Activated B cell treated with CpG ODN at 0.5 μM for 24 hours (primary cell): ENCODE data around the gene KASH5. TPM values are rescaled to one million over a fixed set of nuclear protein-coding genes. Genes with fewer than 3 reads are reported as not detected.

Experiments
- ATAC-seq: fragments of 200-7000 bp; cut with Tn5 transposase; one replicate; pipeline ENCODE4 v1.10.0; 2021; ENCODE audit warnings: low read depth, mild to moderate bottlenecking, moderate library complexity
- CTCF ChIA-PET: fragments of 350-600 bp; sonication (Branson Sonifier 250); formaldehyde crosslinking; loops from one replicate; lab custom pipeline; 2021; ENCODE audit warnings: antibody characterized with exemption; lab: Charles Lee
- POLR2A ChIA-PET: fragments of 350-600 bp; sonication (Branson Sonifier 250); formaldehyde crosslinking; loops from one replicate; lab custom pipeline; 2021; ENCODE audit warnings: antibody characterized with exemption; lab: Charles Lee
- DNase-seq: peaks from one replicate; pipeline ENCODE4 v3.0.0; 2022
- H3K27ac Mint-ChIP-seq: one replicate; pipeline ENCODE4 v1.8.0; 2020; ENCODE audit warnings: mixed read lengths
- H3K27me3 Mint-ChIP-seq: one replicate; pipeline ENCODE4 v1.8.0; 2021; ENCODE audit warnings: mixed read lengths
- H3K36me3 Mint-ChIP-seq: one replicate; pipeline ENCODE4 v1.8.0; 2021; ENCODE audit warnings: low read depth, mixed read lengths
- H3K4me1 Mint-ChIP-seq: one replicate; pipeline ENCODE4 v1.8.0; 2021; ENCODE audit warnings: mixed read lengths
- H3K4me3 Mint-ChIP-seq: one replicate; pipeline ENCODE4 v1.8.0; 2020; ENCODE audit warnings: mild to moderate bottlenecking, mixed read lengths
- H3K9me3 Mint-ChIP-seq: one replicate; pipeline ENCODE4 v1.8.0; 2020; ENCODE audit warnings: mixed read lengths
- CTCF ChIP-seq: fragments of 200-600 bp; IDR thresholded peaks from one replicate; pipeline ENCODE4 v1.8.0; 2022; ENCODE audit warnings: antibody characterized with exemption, mild to moderate bottlenecking
- intact Hi-C: fragments of 100-400 bp; cut with micrococcal nuclease; formaldehyde crosslinking; loops from one replicate; pipeline ENCODE4 v1.15.1; 2024
- total RNA-seq: library from RNA; stranded (reverse); gene quantifications from 2 replicates; pipeline ENCODE4 v1.2.3, GENCODE V29; 2022

Gene KASH5
- total RNA-seq, 1 donor from 2014 or later = 0.62 TPM

- no peak for DNase-seq
- ChIA-PET POLR2A (interaction anchor here (0.8 to 0.9 kb wide), 2 partner anchors 10 to 92 kb away, joined by 3 read pairs; no protein-coding TSS in a partner anchor), CTCF (no interaction called here)
- no peaks in the 10 kb centered on the region for H3K36me3 Mint-ChIP-seq
- intact Hi-C loops = loop anchor here (2.0 kb wide), 1 partner anchor 17 kb away; the partner anchor contains the start of gene PTH2
- peaks cover 47% of the 10 kb centered on the region for H3K4me1 Mint-ChIP-seq
- no peak overlapping the region for H3K4me3 Mint-ChIP-seq
- H3K27me3 Mint-ChIP-seq = peaks cover 70% of the 10 kb centered on the region
- H3K27ac Mint-ChIP-seq = no peak overlapping the region
- ATAC-seq = no peak
- H3K9me3 Mint-ChIP-seq = no peaks in the 10 kb centered on the region
- no peak for TF ChIP-seq CTCF
These were observed 51.8 kb downstream of the KASH5 start for GRCh38 chr19:49439836-49440235.

GRCh38 chr19:49440439-49441209 is 52.6 kb downstream of the KASH5 start:
- CTCF ChIA-PET = interaction anchor here (2.9 to 3.3 kb wide), 2 partner anchors 29 to 49 kb away, joined by 9 to 28 read pairs; no protein-coding TSS in a partner anchor
- intact Hi-C loops = loop anchor here (2.0 kb wide), 1 partner anchor 18 kb away; the partner anchor contains the start of gene PTH2
- TF ChIP-seq CTCF = no peak
- POLR2A ChIA-PET = interaction anchor here (0.8 kb wide), 2 partner anchors 11 to 49 kb away, joined by 3 read pairs; no protein-coding TSS in a partner anchor
- Mint-ChIP-seq H3K4me1 (peaks cover 48% of the 10 kb centered on the region), H3K27me3 (peaks cover 63% of the 10 kb centered on the region), H3K9me3 (no peaks in the 10 kb centered on the region), H3K27ac (no peak overlapping the region), H3K36me3 (no peaks in the 10 kb centered on the region), H3K4me3 (peak overlapping the region; percentile 64)
- DNase-seq (no peak), ATAC-seq (no peak)

GRCh38 chr19:49441210-49441959 is 53.3 kb downstream of the KASH5 start, which contains the start of gene SLC17A7:
SLC17A7 (minus strand) TSS chr19:49441527; CDS start chr19:49441379, 148 bp downstream.
- Mint-ChIP-seq H3K27me3 (peaks cover 55% of the 10 kb centered on the region), H3K9me3 (no peaks in the 10 kb centered on the region), H3K36me3 (peaks cover 5% of the 10 kb centered on the region), H3K4me3 (peak within 1 kb of the TSS; percentile 86), H3K4me1 (peaks cover 41% of the 10 kb centered on the region), H3K27ac (no peak within 1 kb of the TSS)
- no peak for TF ChIP-seq CTCF
- ATAC-seq = no peak
- ChIA-PET POLR2A (interaction anchor here (0.6 to 1.9 kb wide), 7 partner anchors 12 to 140 kb away, joined by 3 to 10 read pairs (median 4); partner anchors contain the start of genes ALDH16A1 and CD37), CTCF (interaction anchor here (1.9 to 3.3 kb wide), 3 partner anchors 29 to 140 kb away, joined by 7 to 28 read pairs (median 9); no protein-coding TSS in a partner anchor)
- no peak for DNase-seq
- intact Hi-C loops = loop anchor here (2.0 kb wide), 1 partner anchor 19 kb away; the partner anchor contains the start of gene PTH2

GRCh38 chr19:49441960-49442350 is 53.9 kb downstream of the KASH5 start:
- H3K27me3 Mint-ChIP-seq = peaks cover 49% of the 10 kb centered on the region
- H3K27ac Mint-ChIP-seq = no peak overlapping the region
- POLR2A ChIA-PET = interaction anchor here (0.6 to 1.9 kb wide), 6 partner anchors 11 to 141 kb away, joined by 4 to 10 read pairs (median 4); partner anchors contain the start of genes ALDH16A1 and CD37
- no peak for TF ChIP-seq CTCF
- intact Hi-C loops = loop anchor here (2.0 kb wide), 2 partner anchors 13 to 19 kb away; partner anchors contain the start of gene PTH2
- CTCF ChIA-PET = interaction anchor here (1.1 to 3.3 kb wide), 4 partner anchors 28 to 141 kb away, joined by 4 to 28 read pairs (median 8); no protein-coding TSS in a partner anchor
- peak overlapping the region; percentile 86 for H3K4me3 Mint-ChIP-seq
- DNase-seq = no peak
- no peaks in the 10 kb centered on the region for H3K9me3 Mint-ChIP-seq
- peaks cover 35% of the 10 kb centered on the region for H3K4me1 Mint-ChIP-seq
- no peak for ATAC-seq
- peaks cover 10% of the 10 kb centered on the region for H3K36me3 Mint-ChIP-seq
